ENCODE measurements around the gene TERB2. TPM values are rescaled to one million over a fixed set of nuclear protein-coding genes. Genes with fewer than 3 reads are reported as not detected.

The TERB2 gene
- total RNA-seq, 4 donors from 2014 or later, result not detected

- Histone ChIP-seq H3K27me3 (no peaks in the 10 kb centered on the region), H3K4me1 (no peaks in the 10 kb centered on the region), H3K36me3 (no peaks in the 10 kb centered on the region), H3K9me3 (no peaks in the 10 kb centered on the region), H3K4me3 (no peak overlapping the region), H3K27ac (no peak overlapping the region)
- TF ChIP-seq CTCF (IDR thresholded peaks at IDR 0.05), result no peak
- TF ChIP-seq POLR2A (IDR thresholded peaks at IDR 0.05), result no peak
- DNase-seq, result no peak
- intact Hi-C loops (cut with DNase I; ENCODE audit: low total_unique reads), result loop anchor here (10.0 kb wide), 1 partner anchor 172 kb away; no protein-coding TSS in a partner anchor
These were observed 70.7 kb downstream of the TERB2 start for GRCh38 chr15:45027220-45027619.

Small RNA genes lying within 50 kb of the gene (small RNA-seq; reads per million reads assigned to genes)
- gene RNU1-78P (not detected), gene RNU6-1108P (not detected), gene RNU6-1332P (not detected), gene RNU6-966P (not detected)

Other genes with a start within 250 kb of the TERB2 start
- 1 to 10 TPM in 2 of 4 donors, under 1 TPM in 1, not detected in 1; 0.28 to 2.0 (median 2.0) TPM for gene PATL2, start 245.4 kb upstream of the TERB2 start, total RNA-seq
- 1,000 to 10,000 TPM; 1,923 to 3,458 (median 2,385) TPM for gene B2M, start 245.2 kb upstream of the TERB2 start, total RNA-seq
- gene TRIM69, start 220.2 kb upstream of the TERB2 start, total RNA-seq, result 10 to 100 TPM in 3 of 4 donors, 1 to 10 TPM in 1; 6.1 to 16.2 (median 15.4) TPM
- 10 to 100 TPM in 3 of 4 donors, 1 to 10 TPM in 1; 4.9 to 30.6 (median 19.3) TPM for gene SORD, start 66.5 kb downstream of the TERB2 start, total RNA-seq
- gene DUOX2, start 157.5 kb downstream of the TERB2 start, total RNA-seq, result under 1 TPM in 3 of 4 donors, not detected in 1; under 0.01 to 0.70 (median under 0.01) TPM
- not detected for gene DUOXA2, start 157.6 kb downstream of the TERB2 start, total RNA-seq
- 1 to 10 TPM in 2 of 4 donors, not detected in 2; 1.4 to 2.5 TPM for gene DUOXA1, start 173.2 kb downstream of the TERB2 start, total RNA-seq
- gene DUOX1, start 173.3 kb downstream of the TERB2 start, total RNA-seq, result 1 to 10 TPM in 1 of 4 donors, under 1 TPM in 2, not detected in 1; 0.24 to 1.3 (median 0.26) TPM
- gene SHF, start 231.3 kb downstream of the TERB2 start, total RNA-seq, result 10 to 100 TPM in 3 of 4 donors, 1 to 10 TPM in 1; 1.5 to 37.5 (median 24.1) TPM

All from uterus (tissue), 4 donors.